IPS-NIHi7 (cell line): ENCODE measurements around the gene BCL6B.
"Not testable (repeated sequence)": the region's sequence is repeated elsewhere in the genome, so short reads cannot be mapped to it uniquely, and the experiment has no call there.

Source experiments
- DNase-seq: peaks from one replicate; pipeline ENCODE4 v3.0.0; 2012; ENCODE audit warnings: mixed read lengths; ENCODE audit errors: extremely low spot score

BCL6B gene

DNA sequence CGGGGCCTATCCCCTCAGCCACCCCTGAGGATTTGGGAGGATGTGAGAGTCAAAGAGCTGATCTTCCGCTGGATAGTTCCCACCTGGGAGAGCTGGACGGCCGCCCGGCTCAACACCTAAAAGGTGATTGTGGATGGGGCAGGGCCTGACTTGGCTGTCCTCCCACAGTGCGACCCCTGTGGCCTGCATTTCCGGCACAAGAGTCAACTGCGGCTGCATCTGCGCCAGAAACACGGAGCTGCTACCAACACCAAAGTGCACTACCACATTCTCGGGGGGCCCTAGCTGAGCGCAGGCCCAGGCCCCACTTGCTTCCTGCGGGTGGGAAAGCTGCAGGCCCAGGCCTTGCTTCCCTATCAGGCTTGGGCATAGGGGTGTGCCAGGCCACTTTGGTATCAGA lies 4.5 kb downstream of the BCL6B start:
- no peak for DNase-seq

DNA sequence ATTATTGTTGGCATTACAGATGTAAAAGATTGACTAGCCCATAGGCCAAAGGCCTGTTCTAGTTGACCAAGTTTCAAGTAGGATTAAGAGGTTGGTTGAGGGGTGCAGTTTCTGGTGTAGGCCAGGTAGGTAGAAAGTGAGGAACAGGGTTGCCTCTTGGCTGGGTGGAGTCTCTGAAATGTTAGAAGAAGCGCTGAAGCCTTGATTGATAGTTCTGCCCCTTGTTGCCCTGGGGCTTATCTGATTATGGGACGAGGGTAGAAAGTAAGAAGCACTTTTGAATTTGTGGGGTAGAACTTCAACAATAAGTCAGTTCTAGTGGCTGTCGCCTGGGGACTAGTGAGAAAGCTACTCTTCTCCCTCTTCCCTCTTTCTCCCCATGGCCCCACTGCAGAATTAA lies 6.2 kb downstream of the BCL6B start:
- no peak for DNase-seq

DNA sequence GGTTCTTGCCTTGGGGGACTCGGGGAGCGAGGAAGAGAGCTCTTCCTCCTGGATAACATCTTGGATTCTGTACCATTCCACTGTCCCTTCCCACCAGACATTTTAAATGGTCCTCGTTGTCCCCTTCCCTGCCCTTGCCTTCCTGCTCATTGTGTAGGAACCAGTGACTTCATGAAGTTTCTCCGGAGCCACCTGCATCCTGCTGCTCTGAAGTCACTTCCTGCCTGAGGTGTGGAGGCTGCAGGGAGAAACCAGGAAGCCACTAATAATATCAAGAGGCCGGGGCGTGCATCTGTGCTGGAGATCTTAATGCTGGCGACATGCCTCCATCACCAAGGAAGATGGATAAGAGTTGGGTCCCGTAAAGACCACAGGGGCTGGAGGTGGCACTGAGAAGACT lies 6.8 kb downstream of the BCL6B start:
- DNase-seq: no peak

DNA sequence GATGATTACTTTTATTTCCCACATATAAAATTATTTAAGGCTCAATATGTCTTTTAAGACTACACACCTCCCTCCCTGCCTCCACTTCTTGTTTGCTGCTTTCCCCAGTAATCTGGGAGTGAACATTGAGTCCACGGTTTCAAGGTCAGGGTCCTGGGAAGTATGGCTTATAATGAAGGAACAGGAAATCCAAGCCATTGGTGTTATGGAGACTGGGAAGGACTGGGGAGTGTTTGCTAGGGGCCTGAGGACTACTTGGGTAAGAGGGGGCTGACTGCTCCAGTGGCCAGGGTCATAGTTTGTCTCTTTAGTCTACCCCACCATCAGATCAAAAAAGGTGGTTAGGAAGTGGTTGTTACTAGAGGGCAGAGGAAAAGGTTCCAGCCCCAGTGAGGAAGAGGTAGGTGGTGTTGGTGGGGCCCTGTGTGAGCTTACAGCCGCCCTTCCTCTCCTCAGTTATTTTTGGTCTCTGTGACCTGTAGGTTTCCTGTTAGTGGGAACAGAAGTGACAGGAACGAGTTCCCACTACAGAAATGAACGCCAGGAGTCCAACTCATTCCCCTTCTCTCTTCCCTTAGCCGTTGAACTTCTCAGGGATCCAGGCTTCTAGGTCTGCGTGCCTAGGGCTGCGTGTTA lies 12.2 kb downstream of the BCL6B start:
- no peak for DNase-seq

DNA sequence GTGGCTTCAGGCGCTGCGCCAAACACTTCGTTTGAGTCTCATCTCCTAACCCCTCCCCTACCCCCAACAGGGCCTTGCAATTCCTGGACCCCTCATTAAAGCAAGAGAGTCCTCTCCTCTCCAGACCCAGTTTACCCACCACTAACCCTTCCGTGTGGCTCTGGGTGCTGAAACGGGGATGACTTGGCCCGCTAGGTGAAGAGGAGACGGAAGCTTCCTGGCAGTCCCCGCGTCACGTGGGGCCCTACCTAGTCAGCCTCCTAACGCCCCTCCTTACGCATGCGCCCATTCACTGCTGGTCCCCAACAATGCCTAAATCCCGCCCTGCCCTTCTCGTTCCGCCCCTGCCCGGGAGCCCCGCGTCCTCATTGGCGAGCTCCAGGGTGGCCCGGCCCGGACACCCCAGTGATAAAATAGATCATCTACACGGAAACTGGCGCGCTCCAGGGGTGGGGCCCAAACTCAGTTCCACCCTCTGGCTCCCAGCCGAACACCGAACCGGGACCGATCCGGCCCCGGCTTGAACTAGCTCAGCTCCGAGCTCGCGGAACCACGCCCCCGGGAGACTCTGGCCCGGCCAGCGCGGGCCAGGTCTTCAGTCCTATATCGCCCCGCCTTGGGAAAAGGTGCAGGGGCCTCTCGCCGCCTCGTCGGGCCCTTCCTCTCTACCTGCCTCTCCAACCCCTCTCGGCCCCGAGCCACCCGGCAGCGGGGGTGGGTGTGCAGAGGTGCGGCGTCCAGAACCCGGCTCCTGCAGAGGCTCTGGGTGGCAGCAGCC lies 12.9 kb downstream of the BCL6B start, which contains the start of gene SLC16A13:
SLC16A13 (plus strand) TSS at position 425 of the 778 bp plus-strand sequence. CDS start 368 bp downstream, outside the sequence.
- peak; percentile 98 for DNase-seq

DNA sequence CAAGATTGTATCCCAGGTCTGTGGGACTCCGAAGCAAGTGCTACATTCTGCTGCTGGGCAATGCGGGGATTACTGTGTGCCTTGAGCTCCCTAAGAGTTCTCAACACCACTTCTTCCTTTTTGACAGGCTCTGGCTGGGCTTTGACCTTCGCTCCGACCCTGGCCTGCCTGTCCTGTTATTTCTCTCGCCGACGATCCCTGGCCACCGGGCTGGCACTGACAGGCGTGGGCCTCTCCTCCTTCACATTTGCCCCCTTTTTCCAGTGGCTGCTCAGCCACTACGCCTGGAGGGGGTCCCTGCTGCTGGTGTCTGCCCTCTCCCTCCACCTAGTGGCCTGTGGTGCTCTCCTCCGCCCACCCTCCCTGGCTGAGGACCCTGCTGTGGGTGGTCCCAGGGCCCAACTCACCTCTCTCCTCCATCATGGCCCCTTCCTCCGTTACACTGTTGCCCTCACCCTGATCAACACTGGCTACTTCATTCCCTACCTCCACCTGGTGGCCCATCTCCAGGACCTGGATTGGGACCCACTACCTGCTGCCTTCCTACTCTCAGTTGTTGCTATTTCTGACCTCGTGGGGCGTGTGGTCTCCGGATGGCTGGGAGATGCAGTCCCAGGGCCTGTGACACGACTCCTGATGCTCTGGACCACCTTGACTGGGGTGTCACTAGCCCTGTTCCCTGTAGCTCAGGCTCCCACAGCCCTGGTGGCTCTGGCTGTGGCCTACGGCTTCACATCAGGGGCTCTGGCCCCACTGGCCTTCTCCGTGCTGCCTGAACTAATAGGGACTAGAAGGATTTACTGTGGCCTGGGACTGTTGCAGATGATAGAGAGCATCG lies 15.4 kb downstream of the BCL6B start:
- no peak for DNase-seq

DNA sequence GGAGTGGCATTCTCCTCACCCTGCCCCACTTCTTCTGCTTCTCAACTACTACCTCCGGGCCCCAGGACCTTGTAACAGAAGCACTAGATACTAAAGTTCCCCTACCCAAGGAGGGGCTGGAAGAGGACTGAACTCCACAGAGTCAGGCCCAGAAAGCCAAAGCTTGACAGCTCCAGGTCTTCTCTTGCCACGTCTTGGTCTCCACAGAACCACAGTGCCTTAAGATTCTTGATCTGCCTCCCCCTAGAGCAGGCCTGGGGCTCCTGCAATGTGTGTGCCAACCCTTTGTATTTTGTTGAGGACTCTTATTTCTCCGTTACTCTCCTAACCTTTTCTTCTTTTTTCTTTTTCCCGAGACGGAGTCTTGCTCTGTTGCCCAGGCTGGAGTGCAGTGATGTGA lies 17.0 kb downstream of the BCL6B start:
- DNase-seq: no peak

DNA sequence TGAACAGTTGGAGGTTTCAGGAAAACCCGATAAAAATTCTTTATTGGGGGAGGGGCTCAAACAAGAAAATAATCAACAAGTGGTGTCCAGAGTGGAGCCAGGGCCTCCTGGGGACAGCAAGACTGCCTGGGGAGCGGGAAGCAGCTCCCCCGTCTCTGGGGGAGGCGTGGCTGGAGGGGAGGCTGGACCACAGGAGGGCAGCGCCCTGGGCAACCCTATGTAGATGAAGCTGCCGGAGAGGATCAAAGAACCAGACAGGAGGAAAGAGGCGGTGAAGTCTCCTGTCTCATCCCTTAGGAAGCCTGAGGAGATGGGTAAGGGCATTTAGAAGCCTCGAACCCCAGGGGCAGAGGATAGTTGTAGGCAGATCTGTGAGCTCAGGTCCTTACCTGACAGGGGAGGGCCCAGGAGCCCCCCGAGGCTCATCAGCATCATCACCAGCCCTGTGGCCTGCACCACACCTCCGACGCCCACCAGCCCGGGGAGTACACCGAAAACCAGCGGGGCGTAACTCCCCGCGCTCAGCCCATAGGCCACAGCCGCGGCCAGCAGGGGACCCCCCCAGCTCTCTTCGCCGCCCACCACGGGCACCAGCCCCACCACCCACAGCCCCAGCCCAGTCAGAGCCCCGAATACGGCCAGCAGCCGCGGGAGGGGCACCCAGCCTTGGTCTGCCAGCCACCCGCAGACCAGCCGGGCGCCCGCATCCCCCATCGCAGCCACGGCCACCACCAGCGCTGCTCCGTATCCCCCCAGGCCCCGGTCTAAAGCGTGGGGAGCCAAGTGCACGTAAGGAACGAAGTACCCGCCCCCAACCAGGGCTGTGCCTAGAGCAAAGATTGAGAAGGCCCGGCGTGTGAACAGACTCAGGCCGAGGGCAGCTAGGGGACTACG lies 19.0 kb downstream of the BCL6B start:
- peak; percentile 56 for DNase-seq

DNA sequence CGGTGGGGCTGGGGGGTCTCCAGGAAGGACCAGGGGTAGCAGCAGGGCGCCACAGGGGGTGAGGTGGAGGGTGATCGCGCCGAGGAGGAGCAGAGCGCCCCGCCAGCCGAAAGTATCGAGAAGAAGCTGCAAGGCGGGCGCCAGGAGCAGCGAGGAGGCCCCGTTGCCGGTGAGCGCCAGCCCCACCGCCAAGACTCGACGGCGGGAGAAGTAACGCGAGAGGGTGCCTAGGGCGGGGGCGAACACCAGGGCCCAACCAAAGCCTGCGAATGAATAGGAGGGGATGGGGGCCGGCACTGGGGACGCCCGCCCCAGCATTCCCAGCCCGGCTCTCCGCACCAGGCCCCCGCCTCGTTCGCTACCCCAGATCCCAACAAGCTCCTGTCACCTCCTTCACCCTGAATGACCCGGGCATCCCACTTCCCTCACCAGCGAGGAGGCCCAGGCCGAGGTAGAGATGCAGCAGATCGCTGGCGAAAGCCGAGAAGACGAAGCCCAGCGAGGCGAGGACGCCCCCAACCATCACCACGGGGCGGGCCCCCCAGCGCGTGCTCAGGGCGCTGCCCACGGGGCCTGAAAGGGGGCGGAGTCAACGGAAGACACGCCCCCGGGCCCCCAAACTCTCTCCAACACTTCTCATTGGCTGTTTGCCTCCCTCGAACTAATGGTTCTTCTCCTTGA lies 19.8 kb downstream of the BCL6B start:
- peak; percentile 48 for DNase-seq

DNA sequence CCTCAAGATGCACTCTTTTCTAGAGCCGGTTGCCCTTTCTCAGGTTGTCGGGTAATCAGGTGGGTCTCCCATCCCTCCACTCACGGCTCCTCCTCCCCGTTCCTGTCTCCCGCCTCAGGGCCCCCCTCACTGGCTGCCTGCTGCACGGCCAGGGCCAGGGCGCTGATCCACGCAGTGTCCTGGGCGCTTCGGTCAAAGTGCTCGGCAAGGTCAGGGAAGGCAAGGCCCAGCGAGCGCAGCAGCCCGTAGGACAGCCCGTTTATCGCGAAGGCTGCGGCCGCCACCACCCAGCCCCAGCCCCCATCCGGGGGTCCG lies 20.3 kb downstream of the BCL6B start:
- DNase-seq: no peak

DNA sequence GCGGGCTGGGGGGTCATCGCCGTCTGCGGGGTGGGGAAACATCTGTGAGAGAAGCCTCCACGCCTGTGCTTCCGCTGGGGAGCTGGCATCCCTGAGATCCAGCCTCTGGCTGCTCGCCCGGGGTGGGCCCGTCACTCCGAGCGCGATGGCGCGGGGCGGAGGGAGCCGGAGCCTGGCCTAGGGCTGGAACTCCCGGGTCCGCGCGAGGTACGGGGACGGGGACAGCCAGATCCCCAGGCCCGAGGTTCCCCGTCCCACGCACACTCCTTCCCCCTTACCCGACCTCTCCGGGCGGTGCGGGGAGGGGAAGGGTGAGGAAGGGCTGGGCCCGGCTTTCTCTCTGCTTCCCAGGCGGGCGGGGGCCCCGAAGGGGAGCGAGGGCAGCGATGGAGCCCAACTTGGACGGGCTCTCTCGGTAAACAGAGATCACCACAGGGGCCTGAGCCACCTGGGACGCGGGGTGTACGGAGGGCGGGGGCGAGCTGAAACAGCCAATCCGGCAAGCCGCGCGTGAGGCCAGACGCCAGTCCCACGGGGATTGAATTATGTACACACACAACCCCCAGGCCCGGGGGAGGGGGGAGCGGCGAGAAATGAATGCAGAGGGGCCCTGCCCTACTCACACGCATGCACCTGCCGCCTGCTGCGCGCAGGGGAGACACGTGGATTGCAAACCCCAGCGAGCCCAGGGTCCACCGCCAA lies 20.8 kb downstream of the BCL6B start, which contains the start of gene SLC16A11:
SLC16A11 (minus strand) TSS at position 596 of the 702 bp plus-strand sequence; CDS start at position 17, 579 bp downstream.
- no peak for DNase-seq

DNA sequence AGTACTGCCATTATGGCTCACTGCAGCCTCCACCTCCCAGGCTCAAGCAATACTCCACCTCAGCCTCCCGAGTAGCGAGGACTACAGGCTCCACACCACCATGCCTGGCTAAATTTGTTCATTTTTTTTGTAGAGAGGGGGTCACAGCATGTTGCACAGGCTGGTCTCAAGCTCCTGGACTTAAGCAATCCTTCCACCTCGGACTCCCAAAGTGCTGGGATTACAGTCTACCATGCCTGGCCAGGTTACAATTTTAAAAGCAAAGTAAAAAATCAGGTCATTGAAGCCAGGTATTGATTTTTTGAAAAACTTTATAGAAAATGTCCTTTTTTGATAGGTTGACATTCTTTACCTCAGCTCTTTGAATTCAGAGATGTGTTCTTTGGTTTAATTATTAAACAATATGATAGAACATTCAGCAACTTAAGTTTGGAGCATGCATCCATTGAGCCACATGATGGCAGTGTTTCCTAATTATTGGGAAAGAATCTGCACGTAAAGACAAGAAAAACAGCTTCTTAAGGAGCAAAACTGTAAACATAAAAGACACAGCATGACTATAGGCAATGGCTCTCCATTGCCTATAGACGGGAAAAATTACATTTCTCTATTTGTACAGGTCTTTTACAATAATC lies 22.8 kb downstream of the BCL6B start:
- DNase-seq: no peak

DNA sequence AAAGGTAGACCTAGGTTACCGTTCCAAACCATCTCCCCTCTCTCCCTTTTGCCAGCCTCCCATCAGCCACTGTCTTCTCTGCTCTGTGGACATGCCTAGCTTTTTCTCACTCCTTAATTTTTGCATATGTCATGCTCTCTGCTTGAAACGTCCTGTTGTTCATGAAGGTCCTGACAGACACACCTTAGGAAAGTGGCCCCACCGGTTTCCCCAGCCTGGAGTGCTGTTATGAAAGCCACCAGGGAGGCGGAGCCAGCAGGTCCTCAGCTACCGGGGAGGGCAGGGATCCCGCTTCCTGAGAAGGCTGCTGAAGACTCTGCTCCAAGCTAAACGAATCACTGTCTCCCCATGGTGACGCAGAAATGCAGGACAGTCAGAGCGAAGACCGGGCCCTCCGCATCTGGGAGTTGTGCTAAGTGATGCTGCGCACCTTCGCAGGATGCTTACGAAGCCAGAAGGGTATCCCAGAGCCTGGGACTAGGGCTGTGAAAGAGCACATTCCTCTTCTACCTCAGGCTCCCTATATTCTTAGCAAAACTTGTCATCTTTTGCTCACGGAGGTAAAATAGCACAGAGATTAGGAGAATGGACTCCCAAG lies 23.4 kb downstream of the BCL6B start:
- DNase-seq: peak; percentile 48

DNA sequence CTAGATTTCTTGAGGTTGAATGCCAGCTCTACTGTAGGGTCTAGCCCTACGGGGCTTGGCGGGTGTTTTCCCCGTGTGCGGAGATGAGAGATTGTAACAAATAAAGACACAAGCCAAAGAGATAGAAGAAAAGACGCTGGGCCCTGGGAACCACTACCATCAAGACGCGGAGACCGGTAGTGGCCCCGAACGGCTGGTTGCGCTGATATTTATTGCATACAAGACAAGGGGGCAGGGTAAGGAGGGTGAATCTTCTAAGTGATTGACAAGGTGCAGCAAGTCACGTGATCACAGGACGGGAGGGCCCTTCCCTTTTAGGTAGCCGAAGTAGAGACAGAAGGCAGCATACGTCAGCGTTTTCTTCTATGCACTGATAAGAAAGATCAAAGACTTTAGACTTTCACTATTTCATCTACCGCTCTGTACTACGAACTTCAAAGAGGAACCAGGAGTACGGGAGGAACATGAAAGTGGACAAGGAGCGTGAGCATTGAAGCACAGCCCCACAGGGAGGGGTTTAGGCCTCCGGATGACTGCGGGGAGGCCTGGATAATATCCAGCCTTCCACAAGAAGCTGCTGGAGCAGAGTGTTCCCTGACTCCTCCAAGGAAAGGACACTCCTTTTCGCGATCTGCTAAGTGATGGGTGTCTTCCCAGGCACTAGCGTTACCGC lies 24.0 kb downstream of the BCL6B start:
- not testable (repeated sequence) for DNase-seq

DNA sequence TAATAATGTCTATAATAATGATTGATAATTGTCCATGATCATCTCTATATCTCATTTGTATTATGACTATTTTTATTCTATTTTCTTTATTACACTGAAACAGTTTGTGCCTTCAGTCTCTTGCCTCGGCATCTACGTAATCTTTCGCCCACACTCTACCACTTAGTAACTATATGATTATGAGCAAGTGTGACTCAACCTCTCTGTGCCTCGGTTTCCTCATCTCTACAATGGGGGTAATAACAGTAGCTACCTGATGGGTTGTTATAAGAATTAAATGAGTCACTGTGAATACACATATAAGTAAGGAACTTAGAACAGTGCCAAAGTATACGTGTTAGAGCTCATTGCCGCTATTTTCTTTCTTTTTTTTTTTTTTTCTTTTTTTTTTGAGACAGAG lies 24.7 kb downstream of the BCL6B start:
- no peak for DNase-seq

DNA sequence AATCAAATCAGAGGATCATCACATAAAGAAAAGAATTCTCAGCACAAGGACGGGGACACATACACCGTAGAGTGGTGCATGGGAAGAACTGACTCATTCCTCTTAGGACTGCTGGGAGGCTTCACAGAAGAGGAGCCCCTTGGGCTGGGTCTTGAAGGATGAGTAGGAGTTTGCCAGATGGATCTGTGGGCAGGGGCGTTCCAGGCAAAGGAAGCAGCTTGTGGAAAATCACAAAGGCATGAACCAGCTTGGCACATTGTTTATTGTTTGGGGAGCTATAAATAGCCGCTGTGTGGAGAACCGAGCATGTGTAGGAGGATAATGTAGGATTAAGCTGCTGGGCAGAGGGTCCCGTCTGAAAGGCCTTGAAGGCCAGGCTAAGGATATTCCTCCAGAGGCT lies 26.1 kb downstream of the BCL6B start:
- DNase-seq: no peak

DNA sequence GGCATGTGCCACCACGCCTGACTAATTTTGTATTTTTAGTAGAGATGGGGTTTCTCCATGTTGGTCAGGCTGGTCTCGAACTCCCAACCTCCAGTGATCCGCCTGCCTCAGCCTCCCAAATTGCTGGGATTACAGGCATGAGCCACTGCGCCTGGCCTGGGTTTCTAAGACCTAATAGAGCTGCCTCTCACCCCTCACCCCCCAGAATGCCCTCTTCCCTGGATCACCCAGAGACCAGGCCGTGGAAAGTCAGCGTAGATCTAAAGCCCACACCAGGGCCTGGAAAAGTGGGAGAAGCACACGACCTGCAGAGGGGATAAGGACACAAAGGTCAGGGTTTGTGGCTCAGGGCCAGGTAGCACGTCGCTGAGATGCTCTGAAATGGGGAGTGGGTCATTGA lies 27.7 kb downstream of the BCL6B start:
- DNase-seq: not testable (repeated sequence)

DNA sequence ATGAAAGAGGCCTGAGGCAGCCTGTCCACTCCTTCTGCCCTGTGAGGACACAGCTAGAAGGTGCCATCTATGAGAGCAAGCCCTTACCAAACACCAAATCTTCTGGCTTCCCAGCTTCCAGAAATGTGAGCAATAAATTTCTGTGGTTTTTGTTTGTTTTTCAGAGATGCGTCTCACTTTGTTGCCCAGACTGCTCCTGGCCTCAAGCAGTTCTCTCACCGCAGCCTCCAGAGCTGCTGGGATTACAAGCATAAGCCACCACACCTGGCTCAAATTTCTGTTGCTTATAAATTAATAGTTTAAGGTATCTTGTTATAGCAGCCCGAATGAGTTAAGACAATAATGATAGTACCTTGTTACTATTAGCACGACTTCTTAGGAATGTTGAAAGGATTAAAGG lies 33.5 kb downstream of the BCL6B start:
- no peak for DNase-seq
